H1 (cell line): ENCODE measurements around the gene PDIA2.

Experiments
- ATF3 ChIP-seq: IDR thresholded peaks from 2 replicates; pipeline ENCODE4 v1.6.1; 2011; ENCODE audit warnings: low read depth, mild to moderate bottlenecking, low read length; ENCODE audit not compliant: insufficient read depth
- EGR1 ChIP-seq: IDR thresholded peaks from 2 replicates; pipeline ENCODE4 v1.6.1; 2011; ENCODE audit warnings: low read depth, low read length, borderline replicate concordance
- USF2 ChIP-seq: IDR thresholded peaks from 2 replicates; pipeline ENCODE4 v1.6.1; 2011; ENCODE audit warnings: low read length, improper control_type of control experiment

- TF ChIP-seq EGR1 (no peak), USF2 (no peak), ATF3 (no peak)
These were observed 10.1 kb upstream of the PDIA2 start for GRCh38 chr16:272633-273546.
